GM18858 (cell line): ENCODE results near the gene FUT7.

Experiments used
- ATAC-seq: cut with Tn5 transposase; IDR thresholded peaks from one replicate; pipeline ENCODE4 v1.9.1; 2021; ENCODE audit not compliant: unreplicated experiment

FUT7 gene

DNA sequence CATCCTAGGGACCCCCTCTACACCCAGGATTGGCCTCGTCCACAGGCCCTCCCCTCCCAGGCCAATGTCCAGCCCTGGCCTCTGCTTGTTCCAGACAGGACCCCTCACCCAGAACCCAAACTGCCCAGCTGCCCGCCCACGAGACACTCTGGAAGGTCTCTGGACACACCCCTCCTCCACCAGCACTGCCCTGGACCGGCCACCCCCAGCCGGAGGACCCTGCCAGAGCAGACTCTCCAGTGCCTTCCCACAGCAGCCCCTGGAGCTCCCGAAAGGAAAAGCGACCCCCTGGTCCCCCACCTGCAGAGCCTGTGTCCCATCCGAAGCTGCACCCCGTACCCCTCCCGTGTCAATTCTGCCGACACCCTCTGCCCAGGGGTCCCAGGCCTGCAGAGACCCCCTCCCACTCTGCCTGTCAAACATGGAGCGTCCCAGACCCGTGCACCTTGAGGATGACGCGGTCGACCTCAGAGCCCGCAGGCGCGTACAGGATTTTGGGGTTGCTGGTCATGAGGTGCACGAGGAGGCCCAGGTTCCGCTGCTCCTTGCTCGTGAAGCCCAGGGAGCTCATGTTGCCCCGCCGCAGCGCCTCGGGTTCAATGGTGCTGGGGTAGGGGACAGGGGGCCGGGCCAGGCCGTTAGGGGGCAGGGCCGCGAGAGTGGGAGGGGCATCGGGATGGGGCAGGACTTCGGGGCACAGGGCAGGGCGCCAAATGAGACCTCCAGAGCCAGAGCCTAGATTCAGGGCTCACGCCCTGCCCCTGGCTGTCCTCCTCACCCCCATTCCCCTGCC, 11.8 kb downstream of the FUT7 start:
- ATAC-seq: no peak

DNA sequence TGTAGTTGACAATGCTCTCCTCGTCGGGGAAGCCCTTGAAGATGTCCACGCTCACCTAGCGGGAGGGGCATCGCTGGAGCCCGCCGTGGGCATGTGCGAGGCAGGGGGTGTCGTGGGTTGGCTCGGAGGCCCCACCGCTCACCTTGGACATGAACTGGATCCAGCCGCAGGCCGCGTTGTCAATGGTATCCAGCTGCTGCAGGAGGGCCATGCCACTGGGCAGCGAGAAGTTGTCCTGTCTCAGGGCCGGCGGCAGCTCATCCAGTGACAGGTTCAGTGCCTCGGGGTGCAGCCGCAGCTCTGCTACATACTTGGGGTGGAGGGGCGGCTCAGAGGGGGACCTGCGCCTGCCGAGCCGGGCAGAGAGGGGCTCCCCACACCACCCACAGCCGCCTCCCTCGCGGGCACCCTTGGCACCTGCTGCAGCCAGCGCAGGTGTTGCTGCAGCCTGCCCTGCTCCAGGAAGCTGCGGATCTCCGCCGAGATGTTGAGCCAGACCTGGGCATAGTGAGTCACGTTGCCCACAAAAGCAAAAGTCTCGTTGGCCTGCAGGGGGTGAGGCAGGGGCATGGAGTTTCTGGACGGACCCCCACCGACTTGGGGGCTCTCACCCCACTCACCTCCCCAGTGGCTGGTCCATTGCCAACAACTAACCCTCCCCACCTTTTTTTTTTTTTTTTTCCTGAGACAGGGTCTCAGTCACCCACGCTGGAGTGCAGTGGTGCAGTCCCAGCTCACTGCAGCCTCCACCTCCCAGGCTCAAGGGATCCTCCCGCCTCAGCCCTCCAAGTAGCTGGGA, 12.9 kb downstream of the FUT7 start:
- no peak for ATAC-seq

DNA sequence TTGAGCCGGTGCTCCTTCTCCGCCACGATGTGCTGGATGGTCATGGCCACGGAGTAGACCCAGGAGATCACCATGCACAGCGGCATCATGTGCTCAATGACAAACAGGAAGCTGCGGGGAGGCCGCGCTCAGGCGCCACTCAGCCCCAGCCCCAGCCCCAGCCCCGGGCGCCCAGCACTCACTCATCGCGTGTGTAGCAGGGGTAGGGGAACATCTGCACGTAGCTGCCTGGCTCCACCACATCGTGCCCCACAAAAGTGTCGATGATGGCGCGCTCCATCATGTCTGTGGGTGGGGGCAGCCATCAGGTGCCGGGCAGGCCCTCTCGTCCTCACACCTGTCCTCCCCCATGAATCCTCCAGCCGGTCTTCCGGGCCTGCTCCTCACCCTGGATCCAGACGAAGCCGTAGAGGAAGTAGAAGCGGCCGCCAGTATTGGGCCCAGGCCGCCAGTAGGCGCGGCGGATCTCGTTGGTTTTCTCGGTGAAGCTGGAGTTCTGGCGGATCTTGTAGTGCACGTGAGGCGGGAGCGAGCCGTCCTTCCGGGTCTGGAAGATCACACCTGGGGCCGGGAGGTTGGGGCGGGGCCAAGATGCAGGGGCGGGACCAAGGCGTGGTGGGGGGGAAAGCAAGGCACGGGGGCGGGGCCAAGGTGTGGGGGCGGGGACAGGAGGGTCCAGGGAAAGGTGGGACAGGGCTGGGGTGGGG, 13.9 kb downstream of the FUT7 start:
- no peak for ATAC-seq

DNA sequence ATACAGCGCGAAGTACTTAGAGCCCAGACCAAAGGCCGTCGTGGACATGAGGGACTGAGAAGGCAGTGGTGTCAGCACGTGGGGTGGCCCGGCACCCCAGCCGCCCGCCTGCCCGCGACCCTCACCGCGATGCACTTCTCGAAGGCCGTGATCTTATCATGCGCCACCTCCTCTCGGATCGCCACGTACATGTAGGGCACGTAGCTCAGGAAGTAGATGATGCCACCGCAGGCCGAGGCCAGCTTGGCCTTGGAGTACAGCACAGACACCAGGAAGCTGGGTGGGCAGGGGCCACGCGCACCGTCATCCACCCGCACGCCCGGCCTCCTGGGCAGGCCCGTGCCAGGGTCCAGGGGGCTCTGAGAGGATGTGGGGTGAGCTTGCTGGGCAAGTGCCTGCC, 14.8 kb downstream of the FUT7 start:
- no peak for ATAC-seq

DNA sequence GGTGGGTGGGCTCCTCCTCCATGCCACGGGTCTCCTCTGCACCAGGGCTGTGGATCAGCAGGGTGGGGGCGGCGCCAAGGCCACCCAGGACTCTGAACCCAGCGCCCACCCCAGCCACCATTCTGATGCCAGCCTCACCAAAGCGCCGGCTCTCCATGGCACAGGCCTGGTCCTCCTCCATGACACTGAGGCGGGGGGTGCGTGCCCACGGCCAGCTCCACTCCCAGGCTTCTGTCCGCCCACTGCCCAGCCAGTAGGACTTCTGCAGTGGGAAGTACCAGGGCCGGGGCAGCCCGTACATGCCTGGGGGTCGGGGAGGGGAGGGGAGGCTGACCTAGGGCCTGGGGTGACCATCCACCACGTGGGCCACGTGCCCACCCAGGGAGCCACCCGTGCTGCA, 15.5 kb downstream of the FUT7 start:
- no peak for ATAC-seq

DNA sequence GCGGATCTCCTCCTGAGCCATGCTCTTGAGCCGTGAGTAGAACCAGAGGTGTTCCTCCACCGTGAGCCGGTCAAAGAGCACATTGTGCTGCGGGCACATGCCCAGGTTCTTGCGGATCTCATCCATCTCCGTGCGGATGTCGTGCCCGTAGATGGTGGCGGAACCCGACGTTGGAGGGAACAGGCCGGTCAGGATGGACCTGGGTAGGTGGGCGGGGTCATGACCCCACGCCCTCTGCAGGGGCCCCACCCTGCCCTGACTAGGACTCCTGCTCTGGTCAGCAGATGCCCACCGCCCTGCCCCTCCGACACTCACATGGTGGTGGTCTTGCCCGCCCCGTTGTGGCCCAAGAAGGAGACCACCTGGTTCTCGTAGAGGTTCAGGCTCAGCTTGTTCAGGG, 15.9 kb downstream of the FUT7 start:
- no peak for ATAC-seq

DNA sequence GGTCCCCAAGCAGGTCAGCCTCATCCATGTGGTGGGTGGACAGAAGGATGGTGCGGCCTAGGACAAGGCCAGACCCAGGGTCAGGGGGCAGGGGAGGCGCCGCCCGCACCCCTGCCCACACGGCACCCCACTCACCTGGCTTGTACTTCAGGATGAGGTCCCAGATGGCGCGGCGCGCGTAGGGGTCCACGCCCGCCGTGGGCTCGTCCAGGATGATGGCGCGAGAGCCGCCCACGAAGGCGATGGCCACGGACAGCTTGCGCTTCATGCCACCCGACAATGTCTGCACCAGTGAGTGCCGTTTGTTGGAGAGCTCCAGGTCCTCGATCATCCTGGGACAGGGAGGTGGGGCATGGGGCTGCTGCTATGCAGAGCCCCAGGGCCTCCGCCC, 16.4 kb downstream of the FUT7 start:
- no peak for ATAC-seq

DNA sequence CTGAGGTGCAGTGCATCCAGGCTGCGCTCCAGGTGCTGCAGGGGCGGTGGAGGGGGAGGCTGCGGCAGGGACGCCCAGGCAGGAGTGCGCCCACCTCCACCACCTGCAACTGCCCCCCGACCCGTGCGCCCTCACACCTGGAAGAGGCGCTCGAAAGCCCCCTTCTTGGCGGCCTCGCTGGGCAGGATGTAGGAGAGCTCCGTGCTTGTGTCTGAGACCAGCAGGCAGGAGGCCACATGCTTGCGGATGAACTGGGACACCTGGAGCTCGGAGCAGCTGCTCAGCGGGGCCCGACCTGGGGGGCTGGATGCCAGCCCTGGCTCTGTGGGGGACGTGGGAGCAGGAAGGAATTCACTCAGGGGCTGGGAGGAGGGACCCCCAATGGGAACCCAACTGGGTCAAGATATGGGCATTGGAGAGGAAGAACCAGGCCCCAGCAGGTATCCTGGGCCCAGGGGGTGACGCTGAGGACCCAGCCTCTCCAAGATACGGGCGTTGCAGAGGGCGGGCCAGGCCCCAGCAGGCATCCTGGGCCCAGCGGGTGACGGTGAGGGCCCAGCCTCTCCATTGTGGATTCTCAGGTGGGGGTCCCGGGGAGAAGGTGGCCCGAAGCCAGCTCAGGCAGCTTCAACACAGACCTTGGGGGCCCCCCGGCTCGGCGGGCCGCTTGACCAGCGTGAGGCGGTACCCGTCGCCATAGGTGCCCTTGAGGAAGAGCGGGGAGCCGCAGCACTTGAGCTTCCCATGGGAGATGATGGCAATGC, 16.9 kb downstream of the FUT7 start:
- ATAC-seq: no peak

DNA sequence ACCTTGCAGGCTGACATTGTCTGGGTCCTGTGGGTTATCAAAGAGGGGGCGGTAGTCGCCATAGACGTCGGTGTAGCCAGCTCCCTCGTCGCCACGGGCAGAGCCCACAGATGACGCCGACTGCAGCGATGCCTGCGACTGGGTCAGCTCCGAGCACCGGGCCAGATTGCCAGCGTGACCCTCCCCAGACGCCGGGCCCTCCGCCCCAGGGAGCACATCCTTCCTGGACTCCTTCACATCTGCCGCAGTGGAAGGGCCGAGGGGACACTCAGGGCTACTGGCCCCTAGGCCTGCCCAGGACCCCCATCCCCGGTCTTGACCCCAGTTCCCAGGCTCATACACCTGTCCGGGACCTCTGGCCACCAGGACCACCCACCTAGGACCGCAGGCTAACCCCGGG, 17.7 kb downstream of the FUT7 start:
- no peak for ATAC-seq

DNA sequence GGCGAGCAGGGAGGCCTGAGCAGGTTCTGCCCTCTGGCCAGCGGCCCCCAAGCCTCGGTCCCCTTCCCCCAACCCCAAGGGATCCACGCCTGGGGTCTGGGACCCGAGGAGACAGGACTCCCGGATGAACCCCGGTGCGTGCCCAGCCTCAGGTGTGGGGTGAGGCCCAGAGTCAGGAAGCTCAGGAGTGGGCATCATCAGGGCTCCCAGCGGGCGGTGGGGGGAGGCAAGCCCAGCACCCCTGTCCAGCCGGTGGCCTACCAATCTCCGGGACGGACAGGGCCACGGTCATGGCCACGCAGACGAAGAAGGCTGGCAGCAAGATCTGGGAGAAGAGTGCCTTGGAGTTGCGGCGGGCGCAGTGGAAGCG, 18.3 kb downstream of the FUT7 start:
- no peak for ATAC-seq

DNA sequence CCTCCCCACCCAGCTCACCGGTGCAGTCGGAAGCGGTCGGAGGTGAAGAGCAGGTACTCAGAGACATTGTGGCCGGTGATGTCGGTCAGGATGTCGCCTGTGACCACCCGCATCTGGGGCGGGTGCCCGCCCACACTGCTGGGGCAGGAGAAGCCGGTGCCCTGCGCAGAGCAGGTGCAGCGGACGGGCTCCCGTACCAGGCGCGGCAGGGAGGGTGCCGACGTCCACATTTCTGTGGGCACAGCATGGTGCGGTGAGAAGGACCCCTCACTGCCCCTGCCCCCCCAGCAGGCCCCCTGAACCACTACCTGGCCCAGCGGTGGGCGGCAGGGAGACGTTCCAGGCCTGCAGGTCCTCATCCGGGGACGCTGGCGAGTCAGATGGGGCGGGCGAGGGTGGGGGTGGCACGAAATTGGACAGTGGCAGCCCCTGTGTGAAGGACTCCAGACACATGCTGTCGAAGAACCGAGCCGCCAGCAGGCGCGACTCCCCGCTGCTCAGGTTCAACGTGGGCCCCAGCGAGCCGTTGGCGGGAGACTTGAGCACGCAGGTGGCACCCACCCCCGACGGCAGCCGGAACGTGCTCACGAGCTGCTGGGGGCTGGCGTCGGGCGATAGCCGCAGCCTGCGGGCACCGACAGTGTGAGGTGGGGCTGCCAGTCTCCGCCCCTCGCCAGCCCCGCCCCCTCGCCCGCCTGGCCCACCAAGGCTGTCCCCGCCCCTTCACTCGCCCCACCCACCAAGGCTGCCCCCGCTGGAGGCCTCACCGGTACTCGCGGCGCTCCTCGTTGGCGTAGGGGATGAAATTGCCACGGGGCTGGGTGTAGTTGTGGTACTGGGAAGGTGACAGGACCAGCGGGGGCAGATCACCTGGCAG, 19.0 kb downstream of the FUT7 start:
- no peak for ATAC-seq

DNA sequence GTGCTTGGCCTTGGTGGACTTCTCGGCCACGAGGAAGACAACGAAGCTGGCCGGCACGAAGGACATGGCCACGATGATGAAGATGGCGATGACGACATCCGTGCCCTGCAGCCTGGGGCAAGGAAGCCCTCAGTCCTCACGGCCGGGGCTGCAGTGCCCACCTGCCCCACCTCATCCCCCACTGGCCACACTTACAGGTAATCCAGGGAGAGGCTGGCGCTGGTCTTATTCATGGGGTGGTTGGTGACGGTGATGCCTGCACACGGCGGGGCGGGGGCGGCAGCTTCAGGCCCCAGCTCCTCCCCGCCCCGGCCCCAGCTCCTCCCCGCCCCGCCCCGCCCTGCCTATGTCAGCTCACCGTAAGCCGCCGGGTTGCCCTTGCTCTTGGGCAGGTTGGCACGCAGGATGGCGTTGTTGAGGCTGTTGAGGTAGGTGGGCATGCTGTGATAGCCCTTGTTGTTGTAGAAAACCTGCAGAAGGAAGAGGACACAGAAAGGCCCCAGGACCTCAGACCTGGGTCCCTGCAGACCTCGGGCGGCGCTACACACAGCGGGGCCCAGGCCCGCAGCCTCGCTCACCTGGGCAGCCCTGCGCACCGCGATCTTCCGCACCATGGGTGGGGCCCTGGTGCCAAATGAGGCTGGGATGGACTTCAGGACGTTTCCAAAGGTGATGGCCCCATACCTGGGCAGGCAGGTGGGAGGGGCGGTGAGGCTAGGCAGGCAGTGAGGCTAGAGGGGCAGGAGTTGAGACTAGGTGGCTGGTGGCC, 19.8 kb downstream of the FUT7 start:
- no peak for ATAC-seq

DNA sequence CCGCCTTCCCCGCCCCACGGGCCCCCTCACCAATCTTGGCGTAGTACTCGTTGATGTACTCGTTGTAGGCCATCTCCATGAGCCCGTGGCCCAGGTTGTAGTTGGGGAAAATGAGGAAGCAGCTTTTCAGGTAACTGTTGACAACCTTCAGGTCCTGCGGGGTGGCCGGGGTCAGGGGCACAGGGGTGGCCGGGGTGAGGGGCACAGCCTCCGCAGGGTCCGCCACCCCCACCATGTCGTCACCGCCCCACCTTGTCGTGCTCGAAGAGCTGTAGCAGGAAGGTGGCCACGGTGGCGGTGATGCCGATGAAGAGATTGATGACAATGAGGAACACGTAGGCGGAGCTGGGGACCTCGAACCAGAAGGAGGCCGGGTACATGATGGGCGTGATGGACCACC, 20.7 kb downstream of the FUT7 start:
- no peak for ATAC-seq

DNA sequence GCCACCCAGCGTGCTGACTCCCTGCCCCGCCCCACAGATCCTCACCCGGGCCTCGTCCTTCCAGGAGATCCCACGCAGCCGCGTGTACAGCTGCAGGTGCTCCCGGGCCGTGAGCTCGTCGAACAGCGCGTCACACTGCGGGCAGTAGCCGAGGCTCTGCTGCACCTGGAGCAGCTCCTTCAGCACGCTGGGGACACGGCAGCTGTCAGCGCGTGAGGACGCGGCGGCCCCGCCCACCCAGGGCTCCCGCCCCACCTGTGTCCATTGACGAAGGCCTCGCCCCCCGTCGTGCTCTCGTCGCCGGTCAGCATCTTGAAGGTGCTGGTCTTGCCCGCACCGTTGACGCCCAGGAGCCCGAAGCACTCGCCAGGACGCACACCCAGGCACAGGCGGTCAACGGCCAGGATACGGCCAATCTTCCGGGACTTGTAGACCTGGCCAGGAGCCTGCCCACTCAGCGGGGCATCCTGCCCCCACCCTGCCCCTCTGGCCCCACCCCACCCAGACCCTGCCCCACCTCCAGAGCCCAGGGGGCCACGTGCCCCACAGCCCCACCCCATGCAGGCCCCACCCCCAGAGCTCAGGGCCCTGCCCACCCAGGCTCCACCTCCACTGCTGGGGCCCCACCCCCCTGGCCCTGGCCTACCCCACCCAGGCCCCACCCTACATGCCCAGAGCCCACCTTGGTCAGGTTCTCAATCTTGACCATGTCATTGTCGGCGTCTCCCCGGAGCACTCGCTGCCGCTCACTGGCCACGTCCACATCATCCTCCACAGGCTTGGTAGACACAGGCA, 21.8 kb downstream of the FUT7 start:
- ATAC-seq: no peak

DNA sequence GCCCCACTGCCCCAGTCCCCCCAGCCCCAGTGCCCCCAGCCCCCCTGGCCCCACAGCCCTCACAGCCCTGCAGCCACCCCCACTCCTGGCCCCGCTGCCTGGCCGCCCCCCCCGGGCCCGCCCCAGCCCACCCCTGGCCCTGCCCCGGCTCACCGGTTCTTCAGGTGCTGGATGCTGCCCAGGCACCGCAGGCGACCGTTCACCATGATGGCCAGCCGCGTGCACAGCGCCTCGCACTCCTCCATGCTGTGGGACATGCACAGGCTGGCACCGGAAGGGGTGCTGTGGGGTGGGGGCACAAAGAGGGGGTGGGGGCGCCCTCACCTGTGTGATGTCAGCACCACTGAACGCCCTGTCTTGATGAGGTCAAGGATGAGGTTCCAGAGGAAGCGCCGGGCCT, 22.7 kb downstream of the FUT7 start:
- no peak for ATAC-seq

DNA sequence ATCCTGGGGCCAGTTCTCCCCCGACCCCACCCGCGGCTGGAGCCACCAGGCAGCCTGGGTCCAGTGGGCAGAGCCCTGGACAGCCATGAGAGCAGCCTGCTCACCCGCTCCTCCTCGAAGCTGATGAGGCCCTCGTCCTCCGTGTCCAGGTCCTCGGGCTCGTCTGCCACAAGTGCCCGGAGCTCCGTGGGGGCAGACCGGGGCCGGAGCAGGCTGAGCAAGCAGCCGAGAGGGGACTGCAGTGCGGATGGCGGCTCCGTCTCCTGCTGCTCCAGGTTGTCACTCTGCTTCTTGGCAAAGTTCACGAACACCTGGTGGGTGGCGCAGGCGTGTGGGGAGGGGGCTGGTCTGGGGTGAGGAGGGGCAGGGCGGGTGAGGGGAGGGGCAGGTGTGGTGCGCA, 23.6 kb downstream of the FUT7 start:
- no peak for ATAC-seq

DNA sequence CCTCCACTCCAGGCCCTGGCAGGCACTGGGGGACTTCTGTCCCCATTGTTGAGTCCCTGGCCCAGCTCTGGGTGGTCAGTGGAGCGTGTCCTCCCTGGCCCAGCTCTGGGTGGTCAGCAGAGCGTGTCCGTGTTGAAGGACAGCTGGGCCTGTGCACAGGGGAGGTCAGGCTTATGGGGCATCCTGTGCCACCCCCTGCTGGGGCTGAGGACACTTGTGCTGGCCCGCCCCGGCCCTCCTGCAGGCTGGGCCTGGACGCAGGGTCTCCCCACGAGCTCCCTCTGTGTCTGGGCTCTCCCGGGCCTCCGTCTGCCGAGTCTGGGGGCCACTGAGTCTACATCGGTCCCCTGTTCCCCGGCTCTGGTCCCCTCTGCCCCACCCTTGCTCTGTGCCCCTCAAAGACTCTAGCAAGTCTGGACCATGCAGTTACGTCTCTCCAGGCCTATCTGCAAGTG, 24.0 kb downstream of the FUT7 start:
- ATAC-seq: no peak

DNA sequence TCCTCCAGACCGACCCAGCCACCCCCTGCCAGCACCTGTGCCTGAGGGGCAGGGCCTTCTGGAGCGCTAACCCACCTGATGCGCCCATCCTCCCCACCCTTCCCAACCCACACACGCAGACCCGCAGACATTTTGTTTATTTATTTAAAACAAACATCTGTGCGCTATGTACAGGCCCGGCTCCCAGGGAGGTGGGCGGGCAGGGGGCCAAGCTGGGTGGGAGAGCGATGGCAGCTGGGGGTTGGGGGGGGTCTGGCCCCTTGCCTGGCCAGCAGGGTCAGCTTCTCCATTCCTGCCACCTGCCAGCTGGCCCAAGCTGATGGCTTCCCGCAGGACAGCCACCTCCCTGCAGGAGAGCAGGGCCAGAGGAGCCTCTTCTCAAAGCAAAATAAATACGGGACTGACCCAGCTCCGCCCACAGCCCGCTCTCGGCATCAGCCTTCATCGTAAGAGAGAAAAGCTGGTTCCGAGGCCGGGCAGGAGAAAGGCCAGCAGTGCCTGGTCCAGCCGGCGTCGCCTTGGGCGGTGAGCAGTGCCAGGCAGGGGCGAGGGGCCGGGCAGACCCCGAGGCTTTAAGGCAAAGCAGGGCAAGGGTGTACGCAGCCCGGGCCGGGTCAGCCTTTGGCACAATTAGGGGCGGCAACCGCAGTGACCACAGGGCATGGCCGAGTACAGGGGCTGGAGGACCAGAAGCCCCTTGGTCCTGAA, 24.6 kb downstream of the FUT7 start:
- no peak for ATAC-seq
